ENCODE data around the gene ERGIC1.

DNA sequence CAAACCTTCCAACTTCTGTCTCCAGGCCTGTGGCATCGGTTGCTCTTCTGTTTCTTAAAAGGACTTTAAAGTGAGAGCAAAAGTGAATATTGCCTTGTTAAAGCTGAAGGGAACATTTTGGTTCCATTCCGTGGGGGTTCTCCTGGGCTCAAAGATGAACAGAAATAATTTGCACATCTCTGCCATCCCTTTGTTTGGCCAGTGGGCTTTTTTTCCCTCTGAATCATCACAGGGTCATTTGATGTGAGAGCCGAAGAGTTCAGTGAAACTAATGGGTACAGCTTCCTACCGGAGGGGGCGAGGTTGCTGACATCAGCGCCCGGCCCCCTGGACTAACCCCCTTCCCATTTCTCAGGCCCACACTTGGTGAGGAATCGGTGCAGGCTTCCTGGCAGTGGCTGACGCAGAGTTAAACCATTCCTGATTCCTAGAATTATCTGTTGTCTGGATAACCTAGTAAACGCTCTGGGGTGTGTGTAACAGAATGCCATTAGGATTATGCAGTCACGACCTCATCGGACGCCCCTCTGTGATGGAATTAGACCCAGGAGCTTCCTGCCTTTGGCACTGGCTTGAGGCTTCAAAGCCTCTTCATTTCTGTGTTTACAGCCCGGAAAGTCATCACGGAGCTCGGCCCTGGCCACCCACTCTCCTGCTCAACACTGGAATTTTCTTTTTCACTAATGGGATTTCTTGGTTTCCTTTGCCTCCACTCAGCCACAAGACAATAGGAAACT, 63.6 kb downstream of the ERGIC1 start:
- TF ChIP-seq, protein P1, sequence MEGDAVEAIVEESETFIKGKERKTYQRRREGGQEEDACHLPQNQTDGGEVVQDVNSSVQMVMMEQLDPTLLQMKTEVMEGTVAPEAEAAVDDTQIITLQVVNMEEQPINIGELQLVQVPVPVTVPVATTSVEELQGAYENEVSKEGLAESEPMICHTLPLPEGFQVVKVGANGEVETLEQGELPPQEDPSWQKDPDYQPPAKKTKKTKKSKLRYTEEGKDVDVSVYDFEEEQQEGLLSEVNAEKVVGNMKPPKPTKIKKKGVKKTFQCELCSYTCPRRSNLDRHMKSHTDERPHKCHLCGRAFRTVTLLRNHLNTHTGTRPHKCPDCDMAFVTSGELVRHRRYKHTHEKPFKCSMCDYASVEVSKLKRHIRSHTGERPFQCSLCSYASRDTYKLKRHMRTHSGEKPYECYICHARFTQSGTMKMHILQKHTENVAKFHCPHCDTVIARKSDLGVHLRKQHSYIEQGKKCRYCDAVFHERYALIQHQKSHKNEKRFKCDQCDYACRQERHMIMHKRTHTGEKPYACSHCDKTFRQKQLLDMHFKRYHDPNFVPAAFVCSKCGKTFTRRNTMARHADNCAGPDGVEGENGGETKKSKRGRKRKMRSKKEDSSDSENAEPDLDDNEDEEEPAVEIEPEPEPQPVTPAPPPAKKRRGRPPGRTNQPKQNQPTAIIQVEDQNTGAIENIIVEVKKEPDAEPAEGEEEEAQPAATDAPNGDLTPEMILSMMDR (IDR thresholded peaks at IDR 0.05) = peak in 3 of 4 experiments; percentile 8 to 47 (median 30)
- TF ChIP-seq POLR2A (IDR thresholded peaks at IDR 0.05) (no peak), EP300 (IDR thresholded peaks at IDR 0.05) (no peak)

Data from gastroesophageal sphincter (tissue), 3 donors.